NCI-H69 (cell line): ENCODE results near the gene TSR1.

Experiments
- DNase-seq: peaks from one replicate; lab custom pipeline; 2025; lab: John Stamatoyannopoulos, UW

The TSR1 gene

GRCh38 chr17:2279707-2280106 lies 56.5 kb downstream of the TSR1 start:
- DNase-seq: no peak

- DNase-seq: no peak
These were observed 58.7 kb downstream of the TSR1 start for GRCh38 chr17:2277429-2278170.

DNA sequence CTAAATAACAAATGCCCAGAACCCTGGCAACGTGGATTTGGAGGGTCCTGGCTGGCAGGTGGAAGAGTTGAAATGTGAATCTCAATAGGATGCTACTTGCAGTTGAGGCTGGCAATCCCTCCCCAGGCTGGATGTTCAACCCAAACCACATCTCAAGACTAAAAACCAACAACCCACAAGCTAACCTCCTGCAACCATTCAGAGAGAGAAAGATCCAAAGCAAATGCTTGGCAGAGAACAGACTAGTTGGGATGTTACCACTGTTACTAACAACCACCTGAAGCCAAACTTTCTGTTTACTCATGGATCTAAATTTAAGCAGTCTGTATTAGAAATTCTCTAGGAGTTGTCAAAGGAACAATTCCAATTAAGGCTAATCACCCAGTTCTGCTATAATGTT lies 60.5 kb downstream of the TSR1 start:
- no peak for DNase-seq

GRCh38 chr17:2274414-2274813 lies 61.8 kb downstream of the TSR1 start:
- DNase-seq: no peak
